ENCODE data around the gene DCAF4. TPM values are rescaled to one million over a fixed set of nuclear protein-coding genes. Genes with fewer than 3 reads are reported as not detected.
"Not testable (repeated sequence)": the region's sequence is repeated elsewhere in the genome, so short reads cannot be mapped to it uniquely, and the experiment has no call there.

Gene DCAF4
- total and polyA plus RNA-seq, 9 donors: 8.4 to 14.5 (median 11.3) TPM

- Histone ChIP-seq H3K9me3 (replicated peaks; ENCODE audit: control insufficient read depth, low read depth, low read length) (no peaks in the 10 kb centered on the region), H3K4me1 (ENCODE audit: control insufficient read depth, insufficient read depth, low read length) (no peaks in the 10 kb centered on the region), H3K27me3 (ENCODE audit: control insufficient read depth, insufficient read depth, low read length) (no peaks in the 10 kb centered on the region), H3K4me3 (ENCODE audit: low read length) (no peak overlapping the region), H3K36me3 (ENCODE audit: control insufficient read depth, insufficient read depth, low read length) (peaks cover 46% of the 10 kb centered on the region), H3K27ac (ENCODE audit: low read length) (no peak overlapping the region)
- WGBS (ENCODE audit: insufficient coverage): 95% methylated on average over 5 of the region's 9 CpGs
- no peak for DNase-seq
Observed at GRCh38 chr14:72947366-72948160, 21.3 kb downstream of the DCAF4 start.

- Histone ChIP-seq H3K4me3 (ENCODE audit: low read length) (no peak overlapping the region), H3K36me3 (ENCODE audit: control insufficient read depth, insufficient read depth, low read length) (peaks cover 35% of the 10 kb centered on the region), H3K27me3 (ENCODE audit: control insufficient read depth, insufficient read depth, low read length) (no peaks in the 10 kb centered on the region), H3K9me3 (replicated peaks; ENCODE audit: control insufficient read depth, low read depth, low read length) (no peaks in the 10 kb centered on the region), H3K4me1 (ENCODE audit: control insufficient read depth, insufficient read depth, low read length) (no peaks in the 10 kb centered on the region), H3K27ac (ENCODE audit: low read length) (no peak overlapping the region)
- WGBS (ENCODE audit: insufficient coverage): no CpG with 5 or more reads among the region's 5 CpGs
- DNase-seq: peak; percentile 66
Observed at GRCh38 chr14:72948481-72949138, 22.3 kb downstream of the DCAF4 start.

- no peak for DNase-seq
- WGBS (ENCODE audit: insufficient coverage): 61% methylated on average over 3 of the region's 3 CpGs
- H3K4me3 ChIP-seq (ENCODE audit: low read length): no peak overlapping the region
- no peaks in the 10 kb centered on the region for H3K27me3 ChIP-seq (ENCODE audit: control insufficient read depth, insufficient read depth, low read length)
- H3K4me1 ChIP-seq (ENCODE audit: control insufficient read depth, insufficient read depth, low read length): no peaks in the 10 kb centered on the region
- H3K9me3 ChIP-seq (replicated peaks; ENCODE audit: control insufficient read depth, low read depth, low read length): no peaks in the 10 kb centered on the region
- H3K36me3 ChIP-seq (ENCODE audit: control insufficient read depth, insufficient read depth, low read length): peaks cover 38% of the 10 kb centered on the region
- no peak overlapping the region for H3K27ac ChIP-seq (ENCODE audit: low read length)
Observed at GRCh38 chr14:72952171-72952570, 25.9 kb downstream of the DCAF4 start.

DNA sequence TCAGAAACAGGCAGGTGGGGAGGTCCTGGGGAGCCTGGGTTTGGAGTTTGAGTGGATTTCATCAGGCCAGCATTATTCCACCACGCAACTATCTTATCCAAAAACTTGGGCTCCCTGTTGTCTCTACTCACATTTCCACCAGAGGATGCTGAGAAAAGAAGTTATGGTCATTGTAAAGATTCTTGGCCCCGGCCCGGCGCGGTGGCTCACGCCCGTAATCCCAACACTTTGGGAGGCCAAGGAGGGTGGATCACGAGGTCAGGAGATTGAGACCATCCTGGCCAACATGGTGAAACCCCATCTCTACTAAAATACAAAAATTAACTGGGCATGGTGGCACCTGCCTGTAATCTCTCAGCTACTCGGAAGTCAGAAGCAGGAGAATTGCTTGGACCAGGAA lies 30.5 kb downstream of the DCAF4 start:
- H3K9me3 ChIP-seq (replicated peaks; ENCODE audit: control insufficient read depth, low read depth, low read length); H3K27ac ChIP-seq (ENCODE audit: low read length); H3K27me3 ChIP-seq (ENCODE audit: control insufficient read depth, insufficient read depth, low read length); H3K4me1 ChIP-seq (ENCODE audit: control insufficient read depth, insufficient read depth, low read length); H3K4me3 ChIP-seq (ENCODE audit: low read length); DNase-seq: not testable (repeated sequence)
- H3K36me3 ChIP-seq (ENCODE audit: control insufficient read depth, insufficient read depth, low read length): peaks cover 57% of the 10 kb centered on the region
- no CpG with 5 or more reads among the region's 9 CpGs for WGBS (ENCODE audit: insufficient coverage)

DNA sequence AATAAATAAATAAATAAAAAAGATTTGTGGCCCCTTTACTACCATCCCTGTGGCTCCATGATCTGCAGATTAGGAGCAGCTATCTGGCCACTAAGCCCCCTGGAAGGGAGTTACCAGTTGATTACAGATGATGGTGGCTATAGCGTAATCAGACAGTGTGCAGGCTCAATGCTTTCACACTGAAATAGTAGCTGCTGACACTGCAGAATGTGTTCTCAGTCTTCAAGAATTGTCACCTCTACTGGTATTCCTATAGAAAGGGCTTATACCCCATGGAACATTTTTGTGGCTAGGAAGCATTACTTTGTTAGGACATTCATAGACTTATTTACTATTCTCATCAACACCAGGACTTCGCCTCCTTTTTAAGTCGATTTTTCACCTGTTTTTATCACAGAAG lies 30.9 kb downstream of the DCAF4 start:
- Histone ChIP-seq H3K4me1 (ENCODE audit: control insufficient read depth, insufficient read depth, low read length) (no peaks in the 10 kb centered on the region), H3K9me3 (replicated peaks; ENCODE audit: control insufficient read depth, low read depth, low read length) (no peaks in the 10 kb centered on the region), H3K27ac (ENCODE audit: low read length) (no peak overlapping the region), H3K4me3 (ENCODE audit: low read length) (no peak overlapping the region), H3K36me3 (ENCODE audit: control insufficient read depth, insufficient read depth, low read length) (peaks cover 53% of the 10 kb centered on the region), H3K27me3 (ENCODE audit: control insufficient read depth, insufficient read depth, low read length) (no peaks in the 10 kb centered on the region)
- DNase-seq: no peak
- WGBS (ENCODE audit: insufficient coverage): 89% methylated on average over 2 of the region's 3 CpGs

DNA sequence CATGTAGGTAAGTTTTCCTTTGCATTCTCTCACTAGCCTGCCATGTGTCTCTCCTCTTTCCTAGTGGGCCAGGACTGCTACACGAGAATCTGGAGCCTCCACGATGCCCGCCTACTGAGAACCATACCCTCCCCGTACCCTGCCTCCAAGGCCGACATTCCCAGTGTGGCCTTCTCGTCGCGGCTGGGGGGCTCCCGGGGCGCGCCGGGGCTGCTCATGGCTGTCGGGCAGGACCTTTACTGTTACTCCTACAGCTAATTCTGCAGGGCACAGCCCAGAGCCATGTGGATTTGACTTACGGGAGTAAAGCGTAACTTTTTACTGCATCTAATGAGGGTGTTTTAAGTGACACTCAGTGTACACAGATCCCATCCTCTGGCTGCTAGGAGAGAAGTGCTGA lies 32.3 kb downstream of the DCAF4 start:
- WGBS (ENCODE audit: insufficient coverage): 75% methylated on average over 9 of the region's 15 CpGs
- Histone ChIP-seq H3K27me3 (ENCODE audit: control insufficient read depth, insufficient read depth, low read length) (no peaks in the 10 kb centered on the region), H3K4me3 (ENCODE audit: low read length) (no peak overlapping the region), H3K9me3 (replicated peaks; ENCODE audit: control insufficient read depth, low read depth, low read length) (no peaks in the 10 kb centered on the region), H3K4me1 (ENCODE audit: control insufficient read depth, insufficient read depth, low read length) (no peaks in the 10 kb centered on the region), H3K36me3 (ENCODE audit: control insufficient read depth, insufficient read depth, low read length) (peaks cover 50% of the 10 kb centered on the region), H3K27ac (ENCODE audit: low read length) (no peak overlapping the region)
- no peak for DNase-seq

- H3K36me3 ChIP-seq (ENCODE audit: control insufficient read depth, insufficient read depth, low read length): peaks cover 38% of the 10 kb centered on the region
- not testable (repeated sequence) for H3K9me3 ChIP-seq (replicated peaks; ENCODE audit: control insufficient read depth, low read depth, low read length); H3K4me1 ChIP-seq (ENCODE audit: control insufficient read depth, insufficient read depth, low read length); H3K27me3 ChIP-seq (ENCODE audit: control insufficient read depth, insufficient read depth, low read length); H3K27ac ChIP-seq (ENCODE audit: low read length); H3K4me3 ChIP-seq (ENCODE audit: low read length); DNase-seq
- 100% methylated on average over 1 of the region's 4 CpGs for WGBS (ENCODE audit: insufficient coverage)
Observed at GRCh38 chr14:72961016-72961415, 34.8 kb downstream of the DCAF4 start.

DNA sequence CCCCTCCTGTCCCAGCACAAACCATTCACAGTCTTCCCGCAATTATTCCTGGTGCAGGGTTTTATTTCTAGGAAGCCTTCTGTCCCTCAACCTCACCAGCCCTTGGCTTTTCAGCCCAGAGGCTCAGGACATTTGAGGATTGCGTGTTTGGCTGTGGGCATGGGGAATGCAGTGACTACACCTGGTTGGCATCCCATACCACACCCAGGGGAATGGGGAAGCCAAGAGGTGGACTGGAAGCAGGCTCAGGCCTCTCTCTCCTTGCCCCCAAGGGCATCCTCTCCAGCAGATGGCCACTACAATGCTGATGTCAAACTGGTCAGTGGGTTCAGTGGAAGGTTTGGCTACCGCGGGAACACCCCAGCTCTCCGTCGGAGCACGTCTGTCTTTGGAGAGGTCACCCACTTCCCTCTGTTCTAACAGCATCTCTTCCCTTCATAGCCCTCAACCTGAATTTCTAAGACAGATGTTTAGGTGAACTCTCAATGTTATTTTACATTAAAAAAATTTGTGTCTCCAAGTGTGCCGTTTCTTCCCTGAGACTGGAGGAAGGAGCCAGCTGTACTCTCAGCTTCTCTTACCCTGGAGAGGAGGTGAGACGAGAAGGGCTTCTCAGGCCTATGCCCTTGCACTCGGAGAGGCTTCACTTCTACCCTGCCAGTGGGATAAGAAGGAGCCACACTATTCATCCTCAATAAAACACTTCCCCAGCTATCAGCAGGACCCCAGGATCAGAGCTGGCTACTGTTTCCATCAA lies 35.5 kb downstream of the DCAF4 start:
- Histone ChIP-seq H3K36me3 (ENCODE audit: control insufficient read depth, insufficient read depth, low read length) (peaks cover 31% of the 10 kb centered on the region), H3K4me1 (ENCODE audit: control insufficient read depth, insufficient read depth, low read length) (no peaks in the 10 kb centered on the region), H3K27me3 (ENCODE audit: control insufficient read depth, insufficient read depth, low read length) (no peaks in the 10 kb centered on the region), H3K27ac (ENCODE audit: low read length) (no peak overlapping the region), H3K4me3 (ENCODE audit: low read length) (no peak overlapping the region), H3K9me3 (replicated peaks; ENCODE audit: control insufficient read depth, low read depth, low read length) (no peaks in the 10 kb centered on the region)
- WGBS (ENCODE audit: insufficient coverage): 67% methylated on average over 1 of the region's 10 CpGs
- no peak for DNase-seq

DNA sequence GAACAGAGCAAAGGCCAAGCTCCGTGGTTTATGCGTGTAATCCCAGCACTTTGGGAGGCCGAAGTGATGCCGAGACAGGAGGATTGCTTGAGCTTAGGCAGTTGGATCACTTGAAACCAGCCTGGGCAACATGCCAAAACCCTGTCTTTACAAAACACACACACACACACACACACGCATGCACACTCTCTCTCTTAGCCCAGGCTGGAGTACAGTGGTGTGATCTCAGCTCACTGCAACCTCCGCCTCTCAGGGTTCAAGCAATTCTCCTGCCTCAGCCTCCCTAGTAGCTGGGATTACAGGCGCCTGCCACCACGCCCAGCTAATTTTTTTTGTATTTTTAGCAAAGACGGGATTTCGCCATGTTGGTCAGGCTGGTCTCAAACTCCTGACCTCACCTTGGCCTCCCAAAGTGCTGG lies 36.1 kb downstream of the DCAF4 start:
- DNase-seq: peak; percentile 32

GRCh38 chr14:72962829-72963312 lies 36.6 kb downstream of the DCAF4 start:
- 60% methylated on average over 1 of the region's 6 CpGs for WGBS (ENCODE audit: insufficient coverage)
- Histone ChIP-seq H3K27ac (ENCODE audit: low read length) (no peak overlapping the region), H3K36me3 (ENCODE audit: control insufficient read depth, insufficient read depth, low read length) (peaks cover 27% of the 10 kb centered on the region), H3K4me3 (ENCODE audit: low read length) (no peak overlapping the region), H3K4me1 (ENCODE audit: control insufficient read depth, insufficient read depth, low read length) (no peaks in the 10 kb centered on the region), H3K9me3 (replicated peaks; ENCODE audit: control insufficient read depth, low read depth, low read length) (no peaks in the 10 kb centered on the region), H3K27me3 (ENCODE audit: control insufficient read depth, insufficient read depth, low read length) (no peaks in the 10 kb centered on the region)
- DNase-seq: no peak

More for the DNA sequence above, 36.1 kb downstream of the DCAF4 start:
- not testable (repeated sequence) for H3K27ac ChIP-seq (ENCODE audit: low read length); H3K27me3 ChIP-seq (ENCODE audit: control insufficient read depth, insufficient read depth, low read length); H3K4me3 ChIP-seq (ENCODE audit: low read length); H3K4me1 ChIP-seq (ENCODE audit: control insufficient read depth, insufficient read depth, low read length); H3K9me3 ChIP-seq (replicated peaks; ENCODE audit: control insufficient read depth, low read depth, low read length)
- peaks cover 30% of the 10 kb centered on the region for H3K36me3 ChIP-seq (ENCODE audit: control insufficient read depth, insufficient read depth, low read length)
- 81% methylated on average over 6 of the region's 10 CpGs for WGBS (ENCODE audit: insufficient coverage)

All from muscle of leg (tissue), 11 donors.